GM10266 (cell line): ENCODE data around the gene ILRUN.
"Not testable (repeated sequence)": the region's sequence is repeated elsewhere in the genome, so short reads cannot be mapped to it uniquely, and the experiment has no call there.

Experiments used
- DNase-seq: peaks from one replicate; pipeline ENCODE4 v3.0.0; 2012; ENCODE audit errors: extremely low spot score
- TF ChIP-seq, protein P1 (sequence below): IDR thresholded peaks from 2 replicates; pipeline ENCODE4 v1.5.1; 2012; ENCODE audit warnings: mild to moderate bottlenecking, low read depth; ENCODE audit not compliant: control insufficient read depth, insufficient read depth; ENCODE audit errors: missing control alignments

Gene ILRUN

DNA sequence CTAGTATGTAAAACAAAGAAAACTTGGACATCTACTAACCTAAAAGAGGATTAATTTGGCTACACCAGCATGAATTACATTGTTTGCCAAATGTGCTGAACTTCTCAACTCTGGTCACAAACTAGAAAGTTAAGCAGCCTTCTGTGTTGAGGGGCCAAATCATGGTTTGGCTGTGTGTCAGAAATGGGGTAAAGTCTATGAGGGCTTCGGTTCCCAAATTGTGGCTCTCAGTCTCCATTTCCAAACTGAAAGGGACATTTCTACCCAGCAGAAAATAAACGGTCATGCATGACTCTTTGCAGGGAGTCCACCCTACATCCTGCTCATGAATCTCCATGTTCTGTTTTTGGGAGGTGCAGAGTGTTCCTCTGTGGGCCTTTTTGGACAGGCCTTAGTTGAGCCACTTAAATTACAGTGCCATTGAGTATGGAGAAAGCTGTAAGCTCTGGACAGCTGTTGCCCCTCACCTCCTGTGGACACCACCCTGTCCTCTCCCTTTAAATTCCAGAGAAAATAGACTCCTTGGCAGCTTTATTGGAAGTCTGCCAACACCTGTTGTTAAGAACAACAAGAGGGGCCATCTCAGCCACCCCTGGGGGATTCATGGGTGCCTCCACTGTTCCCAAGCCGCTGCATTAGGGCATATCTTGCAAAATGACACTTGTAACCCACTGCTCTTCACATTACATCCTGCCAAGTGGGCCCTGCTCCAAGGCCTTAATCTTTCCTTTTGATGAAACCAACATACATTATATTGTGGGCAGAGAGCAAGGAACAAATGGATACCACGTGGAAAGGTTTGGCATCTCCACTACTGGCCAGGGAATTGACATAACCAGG lies 33.3 kb upstream of the ILRUN start:
- DNase-seq: no peak
- TF ChIP-seq, protein P1, sequence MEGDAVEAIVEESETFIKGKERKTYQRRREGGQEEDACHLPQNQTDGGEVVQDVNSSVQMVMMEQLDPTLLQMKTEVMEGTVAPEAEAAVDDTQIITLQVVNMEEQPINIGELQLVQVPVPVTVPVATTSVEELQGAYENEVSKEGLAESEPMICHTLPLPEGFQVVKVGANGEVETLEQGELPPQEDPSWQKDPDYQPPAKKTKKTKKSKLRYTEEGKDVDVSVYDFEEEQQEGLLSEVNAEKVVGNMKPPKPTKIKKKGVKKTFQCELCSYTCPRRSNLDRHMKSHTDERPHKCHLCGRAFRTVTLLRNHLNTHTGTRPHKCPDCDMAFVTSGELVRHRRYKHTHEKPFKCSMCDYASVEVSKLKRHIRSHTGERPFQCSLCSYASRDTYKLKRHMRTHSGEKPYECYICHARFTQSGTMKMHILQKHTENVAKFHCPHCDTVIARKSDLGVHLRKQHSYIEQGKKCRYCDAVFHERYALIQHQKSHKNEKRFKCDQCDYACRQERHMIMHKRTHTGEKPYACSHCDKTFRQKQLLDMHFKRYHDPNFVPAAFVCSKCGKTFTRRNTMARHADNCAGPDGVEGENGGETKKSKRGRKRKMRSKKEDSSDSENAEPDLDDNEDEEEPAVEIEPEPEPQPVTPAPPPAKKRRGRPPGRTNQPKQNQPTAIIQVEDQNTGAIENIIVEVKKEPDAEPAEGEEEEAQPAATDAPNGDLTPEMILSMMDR: no peak

DNA sequence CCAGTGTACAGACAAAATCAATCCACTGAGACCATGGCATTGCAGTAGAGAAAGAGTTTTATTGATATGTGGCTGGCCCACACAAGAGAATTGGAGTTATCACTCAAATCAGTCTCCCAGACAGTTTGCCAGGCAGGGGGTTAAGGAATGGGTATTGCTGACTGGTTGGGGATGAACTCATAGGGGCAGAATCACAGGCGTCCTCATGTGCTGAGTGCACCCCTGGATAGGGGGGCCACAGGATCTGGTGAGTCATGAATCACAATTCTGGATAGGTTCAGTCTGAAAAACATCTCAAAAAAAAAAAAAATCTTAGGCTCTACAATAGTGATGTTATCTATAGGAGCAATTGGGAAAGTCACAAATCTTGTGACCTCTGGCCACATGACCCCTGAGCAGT lies 29.5 kb upstream of the ILRUN start:
- no peak for DNase-seq
- TF ChIP-seq, protein P1: no peak

DNA sequence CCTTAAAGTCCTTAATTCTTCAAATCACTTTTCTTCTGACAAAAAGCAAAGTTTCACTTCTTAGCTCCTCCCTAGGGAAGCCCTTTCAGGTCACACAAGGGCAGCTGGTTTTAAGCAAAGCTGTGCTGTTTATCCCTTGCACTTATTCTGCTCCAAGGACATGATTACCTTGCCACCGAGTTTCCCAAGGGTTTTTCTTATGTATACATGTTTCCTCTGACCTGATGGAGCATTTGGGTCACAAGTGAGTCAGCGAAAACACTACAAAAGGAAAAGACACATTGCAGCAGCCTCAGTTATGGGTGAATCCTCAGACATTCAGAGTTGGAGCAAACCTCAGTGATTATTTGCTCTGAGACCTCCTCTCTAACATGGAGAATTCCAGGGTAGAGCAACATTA lies 26.6 kb upstream of the ILRUN start:
- TF ChIP-seq, protein P1: no peak
- no peak for DNase-seq

DNA sequence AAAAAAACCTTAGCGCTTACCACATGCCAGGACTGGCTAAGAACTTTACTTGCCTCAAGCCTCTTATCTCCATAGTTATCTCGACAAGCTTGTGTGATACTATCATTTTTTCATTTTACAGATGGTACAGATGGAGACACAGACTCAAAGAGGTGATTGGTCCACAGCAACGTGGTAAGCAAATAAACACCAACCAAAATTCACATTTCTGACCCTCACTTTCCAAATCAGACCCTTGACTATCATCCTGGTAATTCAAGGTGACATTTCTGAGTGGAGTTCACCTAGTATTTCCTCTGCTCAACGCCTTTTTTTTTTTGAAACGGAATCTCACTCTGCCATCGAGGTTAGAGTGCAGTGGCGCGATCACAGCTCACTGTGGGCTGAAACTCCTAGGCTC lies 25.9 kb upstream of the ILRUN start:
- TF ChIP-seq, protein P1: no peak
- DNase-seq: no peak

DNA sequence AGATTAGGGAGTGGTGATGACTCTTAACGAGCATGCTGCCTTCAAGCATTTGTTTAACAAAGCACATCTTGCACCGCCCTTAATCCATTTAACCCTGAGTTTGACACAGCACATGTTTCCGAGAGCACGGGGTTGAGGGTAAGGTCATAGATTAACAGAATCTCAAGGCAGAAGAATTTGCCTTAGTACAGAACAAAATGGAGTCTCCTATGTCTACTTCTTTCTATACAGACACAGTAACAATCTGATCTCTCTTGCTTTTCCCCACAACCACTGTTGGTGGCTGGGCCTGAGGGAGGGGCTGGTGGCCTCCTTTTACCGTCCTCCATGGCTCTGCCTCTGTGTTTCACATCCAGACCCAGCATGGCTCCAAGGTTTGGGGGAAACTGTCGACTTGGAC lies 23.6 kb upstream of the ILRUN start:
- not testable (repeated sequence) for DNase-seq

DNA sequence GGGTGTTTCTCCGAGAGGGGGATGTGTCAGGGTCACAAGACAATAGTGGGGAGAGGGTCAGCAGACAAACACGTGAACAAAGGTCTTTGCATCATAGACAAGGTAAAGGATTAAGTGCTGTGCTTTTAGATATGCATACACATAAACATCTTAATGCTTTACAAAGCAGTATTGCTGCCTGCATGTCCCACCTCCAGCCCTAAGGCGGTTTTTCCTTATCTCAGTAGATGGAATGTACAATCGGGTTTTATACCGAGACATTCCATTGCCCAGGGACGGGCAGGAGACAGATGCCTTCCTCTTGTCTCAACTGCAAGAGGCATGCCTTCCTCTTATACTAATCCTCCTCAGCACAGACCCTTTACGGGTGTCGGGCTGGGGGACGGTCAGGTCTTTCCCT lies 23.1 kb upstream of the ILRUN start:
- not testable (repeated sequence) for DNase-seq

DNA sequence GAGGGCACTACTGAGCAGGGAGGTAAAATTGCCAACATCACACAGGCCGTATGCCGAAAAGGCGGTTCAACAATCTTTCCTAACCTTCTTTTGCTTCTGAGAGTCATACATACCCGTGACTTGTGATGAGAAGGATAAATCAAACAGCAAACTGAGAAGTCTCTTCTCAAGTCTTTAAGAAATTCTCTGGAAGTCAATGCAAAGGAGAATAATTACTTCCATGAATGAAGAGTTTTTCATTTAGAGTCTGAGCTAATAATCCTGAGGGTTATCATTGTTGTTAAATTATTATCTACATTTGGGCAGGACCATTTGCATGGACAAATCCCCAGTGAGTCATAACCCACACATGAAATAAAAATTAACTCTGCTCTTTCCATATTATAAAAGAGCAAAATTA lies 22.4 kb upstream of the ILRUN start:
- TF ChIP-seq, protein P1: no peak
- DNase-seq: no peak

DNA sequence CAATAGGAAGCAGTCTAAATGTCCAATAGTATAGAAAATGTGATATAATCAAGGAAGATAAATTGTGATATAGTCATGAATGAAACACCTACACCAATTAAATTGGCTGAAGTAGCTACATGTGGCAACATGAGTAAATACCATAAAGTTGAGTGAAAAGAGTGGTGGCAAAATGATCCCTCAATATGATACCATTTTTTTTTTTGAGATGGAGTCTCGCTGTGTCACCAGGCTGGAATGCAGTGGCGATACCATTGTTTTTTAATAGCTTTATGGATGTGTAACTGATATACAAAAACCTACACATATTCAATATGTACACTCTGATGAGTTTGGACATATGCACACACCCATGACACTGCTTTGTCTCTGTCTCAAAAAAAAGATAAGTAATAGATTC lies 20.9 kb upstream of the ILRUN start:
- TF ChIP-seq, protein P1: no peak
- no peak for DNase-seq
